ENCODE data around the gene COMTD1.
"Not testable (repeated sequence)": the region's sequence is repeated elsewhere in the genome, so short reads cannot be mapped to it uniquely, and the experiment has no call there.

The COMTD1 gene

DNA sequence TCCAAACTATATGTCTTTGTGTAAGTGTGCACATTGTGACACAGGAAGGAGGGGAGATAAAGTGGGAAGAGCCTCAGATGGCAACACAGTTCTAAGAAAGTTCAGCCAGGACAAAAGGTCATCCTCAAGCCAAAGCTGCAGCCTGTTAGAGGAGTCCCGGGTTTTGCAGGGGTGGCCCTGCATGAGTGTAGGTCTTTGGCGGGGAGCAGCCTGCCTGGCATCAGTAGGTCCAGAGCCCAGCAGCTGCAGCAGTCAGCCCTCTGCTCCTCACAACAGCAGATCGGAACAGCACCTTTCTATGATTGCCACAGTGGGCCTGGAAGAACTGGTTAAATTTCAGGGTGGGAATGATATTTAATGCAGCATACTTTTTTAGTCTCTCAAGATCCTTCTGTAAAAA lies 38.7 kb downstream of the COMTD1 start:
- Histone ChIP-seq H3K9ac (ENCODE audit: low read length) (no peak overlapping the region), H4K20me1 (ENCODE audit: low read depth, low read length) (no peaks in the 10 kb centered on the region), H3K27ac (ENCODE audit: low read depth, low read length) (no peak overlapping the region), H2AFZ (ENCODE audit: low read depth, low read length, severe bottlenecking) (no peak overlapping the region), H3K79me2 (ENCODE audit: insufficient read depth, low read length) (no peaks in the 10 kb centered on the region), H3F3A (ENCODE audit: insufficient read depth) (no peaks in the 10 kb centered on the region), H3K9me3 (ENCODE audit: insufficient read depth, low read length) (no peaks in the 10 kb centered on the region), H3K9me2 (replicated peaks; ENCODE audit: insufficient read depth, low read length) (no peaks in the 10 kb centered on the region), H3K4me2 (ENCODE audit: low read depth, low read length, poor library complexity, severe bottlenecking) (no peak overlapping the region), H3K36me3 (ENCODE audit: low read length) (no peaks in the 10 kb centered on the region), H3K27me3 (ENCODE audit: low read length) (no peaks in the 10 kb centered on the region), H3K4me3 (ENCODE audit: insufficient read depth, low read length, poor library complexity, severe bottlenecking) (no peak overlapping the region)
- no peak for TF ChIP-seq EZH2phosphoT487 (conservative IDR thresholded peaks at IDR 0.05; ENCODE audit: low read length)
- TF ChIP-seq, protein P1, sequence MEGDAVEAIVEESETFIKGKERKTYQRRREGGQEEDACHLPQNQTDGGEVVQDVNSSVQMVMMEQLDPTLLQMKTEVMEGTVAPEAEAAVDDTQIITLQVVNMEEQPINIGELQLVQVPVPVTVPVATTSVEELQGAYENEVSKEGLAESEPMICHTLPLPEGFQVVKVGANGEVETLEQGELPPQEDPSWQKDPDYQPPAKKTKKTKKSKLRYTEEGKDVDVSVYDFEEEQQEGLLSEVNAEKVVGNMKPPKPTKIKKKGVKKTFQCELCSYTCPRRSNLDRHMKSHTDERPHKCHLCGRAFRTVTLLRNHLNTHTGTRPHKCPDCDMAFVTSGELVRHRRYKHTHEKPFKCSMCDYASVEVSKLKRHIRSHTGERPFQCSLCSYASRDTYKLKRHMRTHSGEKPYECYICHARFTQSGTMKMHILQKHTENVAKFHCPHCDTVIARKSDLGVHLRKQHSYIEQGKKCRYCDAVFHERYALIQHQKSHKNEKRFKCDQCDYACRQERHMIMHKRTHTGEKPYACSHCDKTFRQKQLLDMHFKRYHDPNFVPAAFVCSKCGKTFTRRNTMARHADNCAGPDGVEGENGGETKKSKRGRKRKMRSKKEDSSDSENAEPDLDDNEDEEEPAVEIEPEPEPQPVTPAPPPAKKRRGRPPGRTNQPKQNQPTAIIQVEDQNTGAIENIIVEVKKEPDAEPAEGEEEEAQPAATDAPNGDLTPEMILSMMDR (IDR thresholded peaks at IDR 0.05; ENCODE audit: insufficient read depth, low read length, poor library complexity, severe bottlenecking), result no peak

DNA sequence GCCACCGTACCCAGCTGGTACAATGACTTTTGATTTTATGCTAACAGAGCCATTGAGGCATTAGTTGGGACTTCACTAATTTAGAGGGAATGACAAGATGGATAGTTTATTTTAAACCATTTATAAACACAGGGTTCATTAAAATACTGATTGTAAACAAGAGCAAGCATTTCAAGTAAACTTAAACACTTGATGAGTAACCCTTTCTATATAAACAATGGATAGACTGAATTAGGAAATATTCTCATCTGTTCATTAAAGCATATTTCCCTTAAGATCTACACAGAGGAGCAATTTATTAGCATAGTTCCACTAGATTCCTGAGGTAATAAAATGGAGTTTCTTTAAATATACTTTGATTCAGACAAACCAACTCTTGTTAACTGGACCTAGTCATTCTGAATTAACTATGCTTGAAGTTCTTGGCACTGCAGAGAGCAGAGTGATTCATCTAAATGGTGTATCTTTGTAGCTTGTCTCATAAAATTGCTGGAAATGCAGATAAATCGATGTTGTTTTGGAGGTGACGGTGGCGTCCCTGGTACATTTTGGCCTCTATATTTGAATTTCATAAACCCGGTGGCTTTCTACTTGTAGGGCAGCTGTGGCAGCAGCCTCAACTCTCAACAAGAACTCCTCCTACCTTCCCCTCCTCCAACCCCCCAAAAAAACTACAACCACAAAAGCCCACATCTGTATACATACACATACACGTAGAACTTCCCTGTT lies 40.6 kb downstream of the COMTD1 start:
- no peak overlapping the region for H3K27ac ChIP-seq (ENCODE audit: low read depth, low read length)
- no peak overlapping the region for H3K9ac ChIP-seq (ENCODE audit: low read length)
- H3K9me3 ChIP-seq (ENCODE audit: insufficient read depth, low read length), result no peaks in the 10 kb centered on the region
- H3K27me3 ChIP-seq (ENCODE audit: low read length), result no peaks in the 10 kb centered on the region
- H3K36me3 ChIP-seq (ENCODE audit: low read length), result no peaks in the 10 kb centered on the region
- H3K4me3 ChIP-seq (ENCODE audit: insufficient read depth, low read length, poor library complexity, severe bottlenecking), result no peak overlapping the region
- no peak overlapping the region for H2AFZ ChIP-seq (ENCODE audit: low read depth, low read length, severe bottlenecking)
- no peaks in the 10 kb centered on the region for H4K20me1 ChIP-seq (ENCODE audit: low read depth, low read length)
- TF ChIP-seq, protein P1 (IDR thresholded peaks at IDR 0.05; ENCODE audit: insufficient read depth, low read length, poor library complexity, severe bottlenecking), result no peak
- no peak for TF ChIP-seq EZH2phosphoT487 (conservative IDR thresholded peaks at IDR 0.05; ENCODE audit: low read length)
- no peaks in the 10 kb centered on the region for H3K79me2 ChIP-seq (ENCODE audit: insufficient read depth, low read length)
- no peaks in the 10 kb centered on the region for H3K9me2 ChIP-seq (replicated peaks; ENCODE audit: insufficient read depth, low read length)
- 0 out of 2 replicates have a peak, but pooled peaks cover 3% of the 10 kb centered on the region for H3F3A ChIP-seq (ENCODE audit: insufficient read depth)
- H3K4me2 ChIP-seq (ENCODE audit: low read depth, low read length, poor library complexity, severe bottlenecking), result no peak overlapping the region

DNA sequence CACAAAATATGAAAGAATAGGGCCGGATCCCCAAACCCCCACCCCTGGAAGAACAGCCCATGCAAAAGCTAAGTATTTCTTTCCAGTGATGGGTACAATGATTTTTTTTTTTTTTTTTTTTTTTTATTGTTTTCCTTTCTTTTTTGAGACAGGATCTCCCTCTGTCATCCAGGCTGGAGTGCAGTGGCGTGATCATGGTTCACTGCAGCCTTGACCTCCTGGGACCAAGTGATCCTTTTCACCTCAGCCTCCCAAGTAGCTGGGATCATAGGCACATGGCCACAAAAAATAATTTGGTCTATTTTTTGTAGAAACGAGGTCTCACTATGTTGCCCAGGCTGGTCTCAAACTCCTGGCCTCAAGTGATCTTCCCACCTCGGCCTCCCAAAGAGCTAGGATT lies 41.1 kb downstream of the COMTD1 start:
- H2AFZ ChIP-seq (ENCODE audit: low read depth, low read length, severe bottlenecking); H3K9me2 ChIP-seq (replicated peaks; ENCODE audit: insufficient read depth, low read length); H4K20me1 ChIP-seq (ENCODE audit: low read depth, low read length); H3K4me2 ChIP-seq (ENCODE audit: low read depth, low read length, poor library complexity, severe bottlenecking); H3K27me3 ChIP-seq (ENCODE audit: low read length); H3K36me3 ChIP-seq (ENCODE audit: low read length); H3F3A ChIP-seq (ENCODE audit: insufficient read depth); H3K27ac ChIP-seq (ENCODE audit: low read depth, low read length); H3K4me3 ChIP-seq (ENCODE audit: insufficient read depth, low read length, poor library complexity, severe bottlenecking); H3K9me3 ChIP-seq (ENCODE audit: insufficient read depth, low read length); H3K9ac ChIP-seq (ENCODE audit: low read length); H3K79me2 ChIP-seq (ENCODE audit: insufficient read depth, low read length): not testable (repeated sequence)

DNA sequence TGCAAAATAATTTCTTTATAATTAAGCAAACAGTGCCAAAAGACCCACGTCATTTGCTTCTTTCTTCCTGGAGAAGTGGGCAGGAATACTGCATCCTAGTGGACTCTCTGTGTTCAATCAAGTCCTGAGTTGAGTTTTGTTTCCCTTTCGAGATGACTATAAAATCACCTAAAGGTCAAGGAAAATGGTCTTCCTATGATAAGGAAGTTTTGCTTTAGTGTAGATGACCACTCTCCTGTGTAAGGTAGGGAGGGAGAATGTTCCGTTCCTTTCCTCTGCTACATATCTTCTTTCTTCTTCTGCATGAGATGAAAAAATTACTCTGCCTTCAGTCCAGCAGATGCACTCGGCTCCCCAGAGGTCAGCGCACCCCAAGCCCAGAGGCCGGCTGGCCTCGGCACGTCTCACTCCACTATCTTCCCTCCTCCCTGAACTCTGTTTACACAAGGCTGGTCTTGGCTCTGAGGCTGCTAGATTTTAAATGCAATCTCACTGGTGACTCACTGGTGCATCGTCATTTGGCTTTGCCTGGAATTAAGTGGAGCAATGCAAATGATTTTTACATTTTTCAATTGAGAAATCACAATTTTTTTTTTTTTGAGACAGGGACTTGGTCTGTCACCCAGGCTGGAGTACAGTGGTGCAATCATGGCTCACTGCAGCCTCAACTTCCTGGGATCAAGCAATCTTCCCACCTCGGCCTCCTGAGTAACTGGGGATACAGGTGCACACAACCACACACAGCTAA lies 43.8 kb downstream of the COMTD1 start:
- H3K79me2 ChIP-seq (ENCODE audit: insufficient read depth, low read length), result no peaks in the 10 kb centered on the region
- H4K20me1 ChIP-seq (ENCODE audit: low read depth, low read length), result no peaks in the 10 kb centered on the region
- H3K9ac ChIP-seq (ENCODE audit: low read length), result no peak overlapping the region
- no peaks in the 10 kb centered on the region for H3K36me3 ChIP-seq (ENCODE audit: low read length)
- H2AFZ ChIP-seq (ENCODE audit: low read depth, low read length, severe bottlenecking), result no peak overlapping the region
- H3K9me3 ChIP-seq (ENCODE audit: insufficient read depth, low read length), result no peaks in the 10 kb centered on the region
- H3K27me3 ChIP-seq (ENCODE audit: low read length), result no peaks in the 10 kb centered on the region
- H3K4me2 ChIP-seq (ENCODE audit: low read depth, low read length, poor library complexity, severe bottlenecking), result no peak overlapping the region
- TF ChIP-seq, protein P1 (IDR thresholded peaks at IDR 0.05; ENCODE audit: insufficient read depth, low read length, poor library complexity, severe bottlenecking), result no peak
- no peak for TF ChIP-seq EZH2phosphoT487 (conservative IDR thresholded peaks at IDR 0.05; ENCODE audit: low read length)
- no peak overlapping the region for H3K27ac ChIP-seq (ENCODE audit: low read depth, low read length)
- no peak overlapping the region for H3K4me3 ChIP-seq (ENCODE audit: insufficient read depth, low read length, poor library complexity, severe bottlenecking)
- H3K9me2 ChIP-seq (replicated peaks; ENCODE audit: insufficient read depth, low read length), result no peaks in the 10 kb centered on the region
- H3F3A ChIP-seq (ENCODE audit: insufficient read depth), result 0 out of 2 replicates have a peak, but pooled peaks cover 3% of the 10 kb centered on the region

Measured in SU-DHL-6 (cell line).